Hematopoietic multipotent progenitor cell treated with erythropoietin and hydrocortisone succinate and interleukin-3 and kit ligand, for 17 days (in vitro differentiated cells): ENCODE results near the gene EPHB6.

Experiments used
- DNase-seq: peaks from one replicate; pipeline ENCODE4 v3.0.0-alpha.2; 2015; ENCODE audit warnings: low spot score

Gene EPHB6

DNA sequence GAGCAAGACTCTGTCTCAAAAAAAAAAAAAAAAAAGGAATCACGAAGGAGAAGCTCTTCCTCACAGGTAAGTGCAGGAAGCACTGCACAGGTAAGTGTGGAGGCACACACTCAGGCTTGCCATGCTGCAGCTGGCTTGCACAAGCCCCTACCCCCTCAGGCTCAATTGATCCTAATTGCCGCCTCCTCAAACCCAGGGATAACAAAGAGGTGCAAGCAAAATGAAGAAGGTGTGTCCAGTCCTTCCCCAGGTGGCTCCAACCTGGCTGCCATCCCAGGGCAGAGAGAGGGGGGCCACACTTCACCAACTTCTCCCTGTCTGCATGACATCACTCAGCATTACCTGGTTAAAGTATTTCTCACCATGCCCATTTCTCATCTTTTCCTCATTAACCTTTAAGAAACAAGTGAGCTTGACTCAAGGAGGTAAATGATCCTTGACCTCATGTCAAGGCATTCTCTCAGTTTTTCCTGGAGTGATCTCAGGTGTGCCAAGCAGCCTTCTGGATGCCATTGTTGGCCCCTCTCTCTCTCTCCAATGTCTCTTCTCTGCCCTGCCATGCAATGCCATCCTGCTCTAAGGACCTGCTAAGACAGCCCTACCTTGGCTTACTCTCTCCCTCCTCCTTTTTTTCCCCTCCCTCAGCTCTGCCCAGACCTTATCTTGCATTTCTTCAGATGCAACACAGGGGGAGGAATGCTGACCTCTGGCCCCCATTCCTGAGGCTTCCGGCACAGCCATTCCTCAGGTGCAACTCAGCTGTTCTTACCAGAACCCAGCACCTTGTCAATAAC is 43.7 kb downstream of the EPHB6 start:
- no peak for DNase-seq

DNA sequence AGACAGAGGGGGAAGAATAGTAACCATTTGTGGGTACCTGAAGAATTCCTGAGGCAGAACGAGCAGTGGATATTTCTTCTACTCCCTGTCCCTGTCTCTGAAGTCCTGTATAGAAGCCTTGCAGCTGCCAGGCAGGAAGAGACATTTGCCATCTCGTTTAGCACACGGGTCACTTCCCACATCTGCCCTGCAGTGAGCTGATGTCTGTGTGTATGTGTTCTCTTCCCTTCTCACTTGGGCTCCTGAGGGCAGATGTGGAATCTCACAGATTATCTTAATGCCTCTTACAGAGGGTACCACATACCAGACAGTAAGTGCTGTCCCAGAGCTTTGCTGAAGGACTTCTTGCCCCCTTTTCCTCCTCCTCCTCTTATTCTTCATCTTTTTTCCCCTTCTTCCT is 44.8 kb downstream of the EPHB6 start:
- no peak for DNase-seq

- DNase-seq, result no peak
Measured at GRCh38 chr7:142901426-142902259, 46.8 kb downstream of the EPHB6 start.

GRCh38 chr7:142904128-142904527 is 49.3 kb downstream of the EPHB6 start:
- DNase-seq, result no peak

- DNase-seq, result no peak
Measured at GRCh38 chr7:142905759-142906158, 50.9 kb downstream of the EPHB6 start.

GRCh38 chr7:142906643-142907042 is 51.8 kb downstream of the EPHB6 start:
- DNase-seq, result no peak

- no peak for DNase-seq
Measured at GRCh38 chr7:142908290-142908689, 53.4 kb downstream of the EPHB6 start.

DNA sequence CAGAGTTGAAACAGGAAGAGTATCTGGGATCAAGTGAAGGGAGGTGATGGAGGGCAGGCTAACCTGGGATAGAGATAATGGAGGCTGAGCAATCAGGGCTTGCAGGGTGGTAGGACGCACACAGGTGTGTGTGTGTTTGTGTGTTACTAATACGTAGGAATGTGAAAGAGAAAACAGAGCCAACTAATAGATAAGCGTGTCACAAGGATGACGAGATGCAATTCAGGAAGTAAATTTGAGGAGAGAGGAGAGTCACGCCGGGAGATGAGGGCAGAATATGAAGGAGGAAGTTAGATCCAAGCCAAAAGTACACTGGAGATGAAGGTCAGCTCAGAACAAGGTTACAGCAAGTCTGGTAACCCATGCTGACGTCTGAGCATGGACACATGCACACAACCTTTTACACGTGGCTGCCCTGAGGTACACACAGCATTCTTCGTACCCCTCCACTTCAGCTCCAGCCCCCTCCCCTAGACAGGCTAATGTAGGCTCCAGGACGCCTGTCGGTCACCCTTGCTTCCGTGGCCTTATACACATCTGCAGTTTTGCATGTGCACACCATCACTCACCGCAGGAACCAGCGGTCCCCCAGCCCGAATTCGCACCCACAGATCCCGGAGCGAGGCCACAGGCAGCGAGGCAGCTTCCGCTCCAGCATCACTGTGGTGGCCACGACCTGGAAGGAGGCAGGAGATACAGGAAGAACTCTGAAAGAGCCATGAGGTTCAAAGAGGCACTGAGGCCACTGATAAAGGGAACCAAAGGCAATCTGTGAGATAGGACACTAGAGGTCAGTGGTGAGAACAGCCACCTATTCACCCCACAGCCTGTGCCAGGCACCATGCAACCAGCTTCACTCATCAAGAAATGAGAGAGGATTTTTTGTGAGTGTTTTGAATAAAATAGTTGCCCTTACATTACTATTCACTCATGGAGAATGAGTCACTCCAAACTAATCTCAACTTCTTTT is 54.3 kb downstream of the EPHB6 start:
- peak; percentile 39 for DNase-seq

DNA sequence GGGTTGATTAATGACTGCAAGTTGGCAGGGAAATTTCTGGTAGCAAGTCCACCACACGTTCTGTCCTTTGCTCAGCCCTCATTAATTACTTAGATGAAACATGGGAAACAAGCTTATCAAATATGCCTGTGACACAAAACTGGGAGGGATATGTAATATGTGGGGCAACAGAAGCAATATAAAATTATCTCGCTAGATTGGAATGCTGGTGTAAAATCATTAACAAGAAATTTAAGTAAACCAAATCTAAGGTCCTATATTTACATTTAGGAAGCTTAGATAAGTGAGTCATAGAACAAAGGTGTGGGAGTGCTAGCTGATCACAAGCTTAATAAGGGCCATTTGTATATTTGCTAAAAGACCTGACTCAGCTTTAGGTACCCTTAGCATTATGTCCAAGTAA is 55.2 kb downstream of the EPHB6 start:
- DNase-seq, result no peak

DNA sequence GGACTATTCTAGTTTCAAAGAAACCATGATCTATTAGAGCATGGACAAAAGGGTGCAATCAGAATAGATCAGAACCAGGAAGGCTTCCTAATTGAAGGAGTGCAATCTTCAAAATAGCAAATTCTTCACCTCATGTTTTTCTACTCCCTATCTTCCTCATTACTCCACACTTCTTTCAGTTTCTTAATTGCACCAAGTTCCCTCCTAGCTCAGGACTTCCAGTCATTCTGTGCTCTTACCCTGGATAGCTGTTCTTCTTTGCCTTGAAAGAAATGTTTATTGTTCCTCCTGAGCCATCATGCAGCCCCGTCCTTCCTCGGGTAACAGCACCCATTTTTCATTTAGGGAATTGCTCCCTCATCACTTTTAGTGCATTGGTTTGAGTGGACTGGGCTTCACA is 55.6 kb downstream of the EPHB6 start:
- no peak for DNase-seq

- no peak for DNase-seq
Measured at GRCh38 chr7:142913051-142913450, 58.2 kb downstream of the EPHB6 start.

- no peak for DNase-seq
Measured at GRCh38 chr7:142913566-142913965, 58.7 kb downstream of the EPHB6 start.

DNA sequence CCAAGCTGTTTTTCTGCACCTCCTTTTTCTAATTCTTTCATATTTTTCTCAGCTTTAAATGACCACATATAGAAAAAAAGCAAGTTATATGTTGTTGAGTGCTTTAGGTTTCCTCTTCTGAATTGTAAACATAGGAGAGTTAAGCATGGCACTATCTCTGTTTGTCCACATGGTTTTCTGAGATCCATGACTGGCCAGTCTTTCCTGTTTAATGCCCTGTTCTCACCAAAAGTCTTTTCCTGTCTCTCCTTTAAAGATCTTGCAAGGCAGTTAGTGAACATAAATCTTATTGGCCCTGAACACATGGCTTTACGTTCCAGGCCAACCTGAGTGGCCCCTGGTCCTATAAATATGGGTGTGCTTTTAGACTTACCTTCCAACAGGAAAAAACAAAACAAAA is 59.2 kb downstream of the EPHB6 start:
- DNase-seq, result no peak

- DNase-seq, result no peak
Measured at GRCh38 chr7:142915315-142915714, 60.4 kb downstream of the EPHB6 start.

GRCh38 chr7:142916508-142916907 is 61.6 kb downstream of the EPHB6 start:
- no peak for DNase-seq

- no peak for DNase-seq
Measured at GRCh38 chr7:142917447-142917846, 62.6 kb downstream of the EPHB6 start.

GRCh38 chr7:142918901-142919300 is 64.0 kb downstream of the EPHB6 start:
- DNase-seq, result no peak

DNA sequence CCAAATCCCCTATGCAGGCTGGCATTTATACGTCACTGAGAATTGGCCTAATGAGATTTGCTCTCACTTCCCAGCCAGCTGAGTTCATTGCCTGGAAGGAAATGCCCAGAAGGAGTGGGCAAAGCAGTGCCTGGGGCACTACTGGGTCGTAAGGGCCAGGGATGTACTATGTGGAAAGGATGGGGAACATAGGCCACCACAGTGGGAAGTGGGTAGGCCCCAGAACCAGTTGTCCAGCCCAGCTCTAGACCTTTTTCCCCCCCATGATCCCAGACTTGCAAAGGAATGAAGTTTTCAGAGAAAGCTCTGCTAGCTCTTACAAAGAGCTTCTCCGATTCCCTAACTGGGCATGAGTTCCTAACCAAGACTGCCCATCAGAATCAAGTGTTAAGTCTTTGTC is 64.8 kb downstream of the EPHB6 start:
- no peak for DNase-seq
